ENCODE results near the gene AP4E1.

The AP4E1 gene

DNA sequence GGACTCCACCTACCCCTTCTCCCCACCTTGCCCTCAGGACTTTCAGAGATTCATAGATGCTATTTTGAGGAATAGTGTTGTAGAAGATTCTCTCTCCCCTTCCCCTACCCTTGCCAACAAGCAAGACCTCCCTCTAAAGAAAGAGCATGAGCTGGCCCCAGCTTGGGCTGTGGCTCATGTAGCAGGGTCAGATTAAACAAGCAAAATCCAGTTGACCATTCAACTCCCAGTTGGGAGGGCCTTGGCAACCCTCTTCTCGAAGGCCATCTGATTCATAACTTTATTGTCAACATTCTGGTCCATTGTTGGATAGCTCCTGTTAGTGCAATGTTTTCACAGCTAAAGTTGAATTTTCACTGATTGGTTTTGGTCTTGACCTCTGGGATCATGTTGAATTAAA lies 145.1 kb downstream of the AP4E1 start:
- TF ChIP-seq, protein P1, sequence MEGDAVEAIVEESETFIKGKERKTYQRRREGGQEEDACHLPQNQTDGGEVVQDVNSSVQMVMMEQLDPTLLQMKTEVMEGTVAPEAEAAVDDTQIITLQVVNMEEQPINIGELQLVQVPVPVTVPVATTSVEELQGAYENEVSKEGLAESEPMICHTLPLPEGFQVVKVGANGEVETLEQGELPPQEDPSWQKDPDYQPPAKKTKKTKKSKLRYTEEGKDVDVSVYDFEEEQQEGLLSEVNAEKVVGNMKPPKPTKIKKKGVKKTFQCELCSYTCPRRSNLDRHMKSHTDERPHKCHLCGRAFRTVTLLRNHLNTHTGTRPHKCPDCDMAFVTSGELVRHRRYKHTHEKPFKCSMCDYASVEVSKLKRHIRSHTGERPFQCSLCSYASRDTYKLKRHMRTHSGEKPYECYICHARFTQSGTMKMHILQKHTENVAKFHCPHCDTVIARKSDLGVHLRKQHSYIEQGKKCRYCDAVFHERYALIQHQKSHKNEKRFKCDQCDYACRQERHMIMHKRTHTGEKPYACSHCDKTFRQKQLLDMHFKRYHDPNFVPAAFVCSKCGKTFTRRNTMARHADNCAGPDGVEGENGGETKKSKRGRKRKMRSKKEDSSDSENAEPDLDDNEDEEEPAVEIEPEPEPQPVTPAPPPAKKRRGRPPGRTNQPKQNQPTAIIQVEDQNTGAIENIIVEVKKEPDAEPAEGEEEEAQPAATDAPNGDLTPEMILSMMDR (IDR thresholded peaks at IDR 0.05; ENCODE audit: low read depth, low read length), result no peak

DNA sequence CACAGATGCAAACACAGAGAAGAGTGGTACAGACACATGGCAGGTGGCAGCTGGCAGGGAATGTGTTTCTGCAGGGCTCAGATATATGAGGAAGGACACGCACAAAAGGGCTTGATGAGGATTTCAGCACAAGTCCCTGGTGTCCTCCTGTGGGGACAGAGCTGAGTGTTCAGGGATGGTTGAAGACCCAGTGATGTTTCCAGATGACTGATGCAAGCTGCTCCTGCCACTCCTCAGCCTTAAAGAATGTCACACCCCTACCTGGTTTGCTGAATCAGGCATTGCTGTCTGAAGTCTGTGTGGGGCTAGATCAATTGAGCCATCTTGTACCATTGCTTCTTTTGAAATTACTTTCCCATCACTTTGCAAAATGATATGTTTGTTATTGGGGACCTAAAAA lies 146.1 kb downstream of the AP4E1 start:
- TF ChIP-seq, protein P1 (IDR thresholded peaks at IDR 0.05; ENCODE audit: low read depth, low read length), result no peak
- no peak overlapping the region for H3K4me3 ChIP-seq (ENCODE audit: low read depth, low read length)

More for the DNA sequence above, 145.1 kb downstream of the AP4E1 start:
- H3K4me3 ChIP-seq (ENCODE audit: low read depth, low read length), result no peak overlapping the region

All from WI38 (cell line).